ENCODE results near the gene FGF14. TPM values are rescaled to one million over a fixed set of nuclear protein-coding genes. Genes with fewer than 3 reads are reported as not detected.

The FGF14 gene
- total and polyA plus RNA-seq, 2 donors (not counting 1 experiment from before 2014, with no cell fraction given) = under 0.01 TPM; not detected in 1

DNA sequence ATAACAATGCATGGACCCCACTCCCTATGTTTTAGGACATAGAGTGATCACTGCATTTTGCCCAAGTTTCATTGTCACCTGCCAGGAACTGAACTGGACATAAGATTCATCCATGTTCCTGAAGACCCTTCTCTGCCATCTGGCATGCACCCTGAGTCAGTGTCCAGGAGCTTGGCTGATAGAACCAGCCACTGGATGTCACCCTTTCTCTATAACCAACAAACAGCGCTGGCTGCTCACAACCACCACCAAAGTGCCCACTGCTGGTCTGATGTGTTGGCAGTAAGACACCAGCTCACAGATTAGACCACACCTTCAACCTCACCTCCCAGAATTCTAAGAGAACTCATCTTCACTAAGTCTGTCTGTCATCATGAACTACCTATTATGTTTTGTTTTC lies 616.0 kb downstream of the FGF14 start:
- Histone ChIP-seq H3K4me1 (ENCODE audit: control insufficient read depth in 2 of 2, insufficient read depth in 2 of 2, low read length in 2 of 2) (no peaks in the 10 kb centered on the region), H3K9ac (ENCODE audit: low read length) (no peak overlapping the region), H3K4me3 (ENCODE audit: control extremely low read depth in 1 of 5, extremely low read depth in 1 of 5, insufficient read depth in 1 of 5, low read depth in 2 of 5, low read length in 4 of 5) (no peak overlapping the region), H4K20me1 (ENCODE audit: control insufficient read depth, insufficient read depth, low read length, poor library complexity, severe bottlenecking) (no peaks in the 10 kb centered on the region), H3K27me3 (replicated peaks in 1 of 4; ENCODE audit: control extremely low read depth in 1 of 4, control insufficient read depth in 3 of 4, insufficient read depth in 4 of 4, low read length in 3 of 4) (no peaks in the 10 kb centered on the region), H3K36me3 (replicated peaks in 1 of 2; ENCODE audit: control extremely low read depth in 1 of 2, control insufficient read depth in 1 of 2, extremely low read depth in 1 of 2, insufficient read depth in 2 of 2, low read length in 1 of 2) (no peaks in the 10 kb centered on the region), H3K79me2 (ENCODE audit: control insufficient read depth, insufficient read depth, low read length) (no peaks in the 10 kb centered on the region), H3K4me2 (replicated peaks; ENCODE audit: low read depth, low read length, poor library complexity, severe bottlenecking) (no peak overlapping the region), H2AFZ (ENCODE audit: insufficient read depth, low read depth, low read length, poor library complexity, severe bottlenecking) (no peak overlapping the region), H3K27ac (ENCODE audit: low read length in 2 of 2) (no peak overlapping the region), H3K9me3 (ENCODE audit: control extremely low read depth in 1 of 3, control insufficient read depth in 2 of 3, insufficient read depth in 1 of 3, low read length in 2 of 3) (no peaks in the 10 kb centered on the region)
- TF ChIP-seq, protein P1, sequence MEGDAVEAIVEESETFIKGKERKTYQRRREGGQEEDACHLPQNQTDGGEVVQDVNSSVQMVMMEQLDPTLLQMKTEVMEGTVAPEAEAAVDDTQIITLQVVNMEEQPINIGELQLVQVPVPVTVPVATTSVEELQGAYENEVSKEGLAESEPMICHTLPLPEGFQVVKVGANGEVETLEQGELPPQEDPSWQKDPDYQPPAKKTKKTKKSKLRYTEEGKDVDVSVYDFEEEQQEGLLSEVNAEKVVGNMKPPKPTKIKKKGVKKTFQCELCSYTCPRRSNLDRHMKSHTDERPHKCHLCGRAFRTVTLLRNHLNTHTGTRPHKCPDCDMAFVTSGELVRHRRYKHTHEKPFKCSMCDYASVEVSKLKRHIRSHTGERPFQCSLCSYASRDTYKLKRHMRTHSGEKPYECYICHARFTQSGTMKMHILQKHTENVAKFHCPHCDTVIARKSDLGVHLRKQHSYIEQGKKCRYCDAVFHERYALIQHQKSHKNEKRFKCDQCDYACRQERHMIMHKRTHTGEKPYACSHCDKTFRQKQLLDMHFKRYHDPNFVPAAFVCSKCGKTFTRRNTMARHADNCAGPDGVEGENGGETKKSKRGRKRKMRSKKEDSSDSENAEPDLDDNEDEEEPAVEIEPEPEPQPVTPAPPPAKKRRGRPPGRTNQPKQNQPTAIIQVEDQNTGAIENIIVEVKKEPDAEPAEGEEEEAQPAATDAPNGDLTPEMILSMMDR (IDR thresholded peaks at IDR 0.05) = no peak
- TF ChIP-seq EZH2 (IDR thresholded peaks at IDR 0.05; ENCODE audit: borderline replicate concordance, insufficient read depth, low read depth, low read length, poor library complexity, severe bottlenecking) = no peak
- H3K27ac Mint-ChIP-seq = no peak overlapping the region
- ChIA-PET POLR2A (no interaction called here), CTCF (no interaction called here)
- no peak overlapping the region for H3K4me3 Mint-ChIP-seq
- ATAC-seq (ENCODE audit: low read depth) (no peak), DNase-seq (no peak)
- no peaks in the 10 kb centered on the region for H3K9me3 Mint-ChIP-seq (ENCODE audit: insufficient read depth)
- H3K4me1 Mint-ChIP-seq = no peaks in the 10 kb centered on the region
- no peaks in the 10 kb centered on the region for H3K27me3 Mint-ChIP-seq
- intact Hi-C loops (cut with micrococcal nuclease) = no loop called here
- 60% methylated on average over 1 of the region's 1 CpG for WGBS (ENCODE audit: insufficient coverage)

DNA sequence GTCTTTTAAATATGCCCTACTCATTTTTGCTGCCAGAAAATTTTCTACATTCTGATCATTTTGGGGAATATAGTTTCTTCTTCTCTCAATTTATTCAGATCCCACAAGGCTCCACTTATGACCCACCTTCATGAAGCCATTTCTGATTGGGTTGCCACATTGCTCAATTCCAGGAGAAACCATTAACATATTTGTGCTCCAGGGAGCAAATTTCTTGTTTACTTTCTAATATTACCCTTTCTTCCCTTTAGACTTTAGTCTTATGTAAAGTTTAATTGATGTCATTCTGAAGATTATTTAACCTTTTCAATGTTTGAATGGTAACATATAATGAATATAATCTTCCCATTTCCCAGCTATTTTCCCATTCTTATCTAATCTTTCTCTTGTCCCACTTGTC lies 617.5 kb downstream of the FGF14 start:
- Histone ChIP-seq H3K79me2 (ENCODE audit: control insufficient read depth, insufficient read depth, low read length) (no peaks in the 10 kb centered on the region), H3K9me3 (ENCODE audit: control extremely low read depth in 1 of 3, control insufficient read depth in 2 of 3, insufficient read depth in 1 of 3, low read length in 2 of 3) (no peaks in the 10 kb centered on the region), H3K4me1 (ENCODE audit: control insufficient read depth in 2 of 2, insufficient read depth in 2 of 2, low read length in 2 of 2) (no peaks in the 10 kb centered on the region), H2AFZ (ENCODE audit: insufficient read depth, low read depth, low read length, poor library complexity, severe bottlenecking) (no peak overlapping the region), H4K20me1 (ENCODE audit: control insufficient read depth, insufficient read depth, low read length, poor library complexity, severe bottlenecking) (no peaks in the 10 kb centered on the region), H3K4me3 (ENCODE audit: control extremely low read depth in 1 of 5, extremely low read depth in 1 of 5, insufficient read depth in 1 of 5, low read depth in 2 of 5, low read length in 4 of 5) (no peak overlapping the region), H3K36me3 (replicated peaks in 1 of 2; ENCODE audit: control extremely low read depth in 1 of 2, control insufficient read depth in 1 of 2, extremely low read depth in 1 of 2, insufficient read depth in 2 of 2, low read length in 1 of 2) (no peaks in the 10 kb centered on the region), H3K27ac (ENCODE audit: low read length in 2 of 2) (no peak overlapping the region), H3K9ac (ENCODE audit: low read length) (no peak overlapping the region), H3K27me3 (replicated peaks in 1 of 4; ENCODE audit: control extremely low read depth in 1 of 4, control insufficient read depth in 3 of 4, insufficient read depth in 4 of 4, low read length in 3 of 4) (no peaks in the 10 kb centered on the region), H3K4me2 (replicated peaks; ENCODE audit: low read depth, low read length, poor library complexity, severe bottlenecking) (no peak overlapping the region)
- TF ChIP-seq EZH2 (IDR thresholded peaks at IDR 0.05; ENCODE audit: borderline replicate concordance, insufficient read depth, low read depth, low read length, poor library complexity, severe bottlenecking) = no peak
- intact Hi-C loops (cut with micrococcal nuclease) = no loop called here
- Mint-ChIP-seq H3K4me1 (no peaks in the 10 kb centered on the region), H3K27me3 (no peaks in the 10 kb centered on the region), H3K9me3 (ENCODE audit: insufficient read depth) (no peaks in the 10 kb centered on the region), H3K27ac (no peak overlapping the region), H3K4me3 (no peak overlapping the region)
- CTCF ChIA-PET = no interaction called here
- DNase-seq (no peak), ATAC-seq (ENCODE audit: low read depth) (no peak)
- POLR2A ChIA-PET = no interaction called here

Data from B cell (primary cell).